ENCODE data around the gene RHBDL3.

The RHBDL3 gene

DNA sequence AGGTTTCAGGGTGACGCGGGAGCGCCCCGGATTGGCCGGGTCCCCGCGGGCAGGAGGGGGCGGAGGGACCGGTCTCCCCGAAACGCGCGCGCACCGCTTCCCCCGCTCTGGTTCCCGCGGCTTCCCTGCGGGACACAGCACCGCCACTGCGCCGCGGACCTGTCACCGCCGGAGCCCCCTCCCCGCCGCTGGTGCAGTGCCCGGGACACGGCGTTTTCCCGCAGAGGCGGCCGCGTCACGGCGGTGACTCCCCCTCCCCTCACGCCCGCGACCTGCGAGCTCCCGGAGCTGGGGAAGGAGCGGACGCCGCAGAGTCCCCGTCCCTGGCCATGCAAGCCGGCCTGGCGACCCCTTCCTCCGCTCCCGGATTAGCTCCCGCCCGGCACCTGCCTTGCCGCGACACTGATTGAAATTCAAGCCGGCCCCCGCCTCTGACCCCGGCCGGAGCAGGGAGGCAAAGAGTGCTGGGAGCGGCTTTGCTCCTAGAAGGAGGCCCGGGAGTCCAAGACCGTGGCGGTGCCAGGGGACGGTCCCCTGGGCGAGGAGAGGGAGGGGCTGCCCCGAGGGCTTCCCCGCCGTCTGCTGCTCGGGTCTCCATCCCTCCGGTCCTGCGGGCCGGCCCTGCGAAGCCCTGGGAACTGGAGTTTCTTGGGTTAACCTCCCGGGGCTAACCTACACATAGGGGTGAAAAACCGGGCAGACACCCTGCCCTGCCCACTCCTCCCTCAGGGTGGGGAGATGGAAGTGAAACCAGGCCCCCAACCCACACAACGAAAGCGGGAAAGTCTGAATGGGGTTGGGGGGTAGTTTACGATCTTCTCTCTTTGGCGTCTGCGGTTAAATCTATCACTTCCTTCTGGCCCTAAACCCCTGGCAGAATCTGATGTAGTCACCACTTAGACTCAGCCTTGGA, 1.0 kb downstream of the RHBDL3 start:
- no peak for DNase-seq (ENCODE audit: low read depth)

DNA sequence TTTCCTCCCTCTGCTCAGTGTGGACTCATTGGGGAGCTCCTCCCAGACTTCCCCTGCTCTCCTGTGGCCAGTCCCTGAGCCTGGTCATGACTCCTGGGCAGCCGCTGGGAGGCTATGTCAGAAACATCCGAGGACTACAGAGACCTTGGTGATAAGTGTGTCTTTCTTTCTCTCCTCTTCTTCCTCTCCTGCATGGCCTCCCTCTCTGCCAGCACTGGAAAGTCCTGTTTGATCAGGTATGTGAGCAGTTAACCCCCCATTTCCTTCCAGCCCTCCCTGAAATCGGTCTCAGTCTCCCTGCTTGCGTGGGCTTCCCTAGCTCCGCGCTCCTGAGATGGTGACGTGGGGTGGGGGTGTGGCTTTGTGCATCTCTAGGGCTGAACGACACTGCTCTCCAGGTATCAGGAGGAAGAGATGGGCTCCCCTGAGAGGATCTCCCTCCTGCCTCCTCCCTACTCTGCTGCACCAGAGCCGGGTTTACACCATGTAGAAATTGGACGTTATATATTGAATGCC, 2.1 kb downstream of the RHBDL3 start:
- no peak for DNase-seq (ENCODE audit: low read depth)

DNA sequence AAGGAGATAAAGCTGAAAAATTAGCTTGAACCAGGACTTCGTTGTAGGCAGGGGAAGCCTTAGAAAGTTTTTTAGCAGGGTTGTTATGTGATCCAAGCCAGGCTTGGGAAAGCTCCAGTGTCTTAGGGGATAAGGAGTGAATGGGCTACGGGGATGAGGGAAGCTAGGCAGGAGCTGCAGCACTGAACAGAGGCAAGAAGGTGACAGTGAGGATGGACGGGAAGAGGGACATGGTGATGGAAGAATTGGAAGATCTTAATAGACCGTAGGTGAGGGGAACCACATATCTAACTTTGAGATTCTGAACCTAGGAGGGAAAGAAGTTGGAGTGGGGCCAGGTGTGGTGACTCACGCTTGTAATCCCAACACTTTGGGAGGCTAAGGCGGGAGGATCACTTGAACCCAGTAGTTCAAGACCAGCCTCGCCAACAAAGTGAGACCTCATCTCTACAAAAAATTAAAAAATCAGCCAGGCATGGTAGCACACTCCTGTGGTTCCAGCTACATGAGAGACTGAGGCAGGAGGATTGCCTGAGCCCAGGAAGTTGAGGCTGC, 3.2 kb downstream of the RHBDL3 start:
- no peak for DNase-seq (ENCODE audit: low read depth)

DNA sequence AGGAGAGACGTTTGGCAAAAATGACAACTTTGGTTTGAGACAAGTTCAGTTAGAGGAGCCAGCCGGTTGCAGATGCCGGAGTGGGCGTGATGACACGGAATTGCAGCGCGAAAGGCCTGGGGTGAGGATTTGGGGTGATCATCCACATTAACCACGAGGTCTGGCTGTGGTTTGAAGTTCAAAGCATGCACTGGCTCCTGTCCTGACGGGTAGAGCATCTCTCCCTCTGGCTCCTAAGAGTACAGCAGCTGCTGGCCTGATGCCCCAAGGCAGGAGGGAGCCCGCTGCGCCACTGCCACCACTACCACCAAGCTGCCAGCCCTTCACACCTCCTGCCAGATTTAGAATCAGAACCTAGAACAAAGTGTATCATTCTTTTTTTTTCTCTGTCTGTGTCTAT, 3.7 kb downstream of the RHBDL3 start:
- no peak for DNase-seq (ENCODE audit: low read depth)

DNA sequence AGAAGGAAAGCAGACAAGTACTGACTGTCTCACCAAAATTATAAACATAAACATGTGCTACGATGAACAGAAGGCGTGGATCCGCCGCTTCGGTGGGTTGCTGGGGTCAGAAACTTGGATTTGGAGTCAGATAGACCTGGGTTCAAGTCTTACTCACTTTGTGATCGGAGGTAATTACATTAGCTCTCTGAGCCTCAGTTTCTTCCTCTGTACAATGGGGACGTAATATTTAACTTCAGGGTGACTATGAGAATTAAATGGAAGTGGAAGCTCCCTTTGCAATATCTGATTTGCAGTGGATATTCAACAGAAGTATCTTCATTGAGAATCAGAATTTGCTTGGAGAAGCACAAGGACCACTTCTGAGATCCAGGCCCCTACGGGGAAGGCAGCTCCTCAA, 6.2 kb downstream of the RHBDL3 start:
- no peak for DNase-seq (ENCODE audit: low read depth)

DNA sequence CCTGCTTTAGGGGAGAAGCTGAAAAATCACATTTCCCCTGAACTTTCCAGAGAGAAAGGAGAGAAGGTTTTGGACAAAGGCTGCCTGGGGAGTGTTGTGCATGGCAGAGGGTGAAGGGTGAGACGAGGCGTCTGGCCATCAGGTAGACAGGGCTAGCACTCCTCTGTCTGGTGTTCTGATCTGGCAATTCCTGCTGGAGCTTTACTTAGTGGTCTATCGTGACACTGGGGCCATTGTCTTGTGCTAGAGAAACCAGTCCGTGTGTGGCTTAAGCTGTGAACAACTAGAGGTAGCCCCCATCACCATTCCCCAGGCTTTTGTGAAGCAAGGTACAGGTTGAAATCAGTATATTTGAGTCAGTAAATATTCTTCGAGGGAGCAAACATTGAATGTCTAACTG, 8.5 kb downstream of the RHBDL3 start:
- DNase-seq (ENCODE audit: low read depth), result no peak

DNA sequence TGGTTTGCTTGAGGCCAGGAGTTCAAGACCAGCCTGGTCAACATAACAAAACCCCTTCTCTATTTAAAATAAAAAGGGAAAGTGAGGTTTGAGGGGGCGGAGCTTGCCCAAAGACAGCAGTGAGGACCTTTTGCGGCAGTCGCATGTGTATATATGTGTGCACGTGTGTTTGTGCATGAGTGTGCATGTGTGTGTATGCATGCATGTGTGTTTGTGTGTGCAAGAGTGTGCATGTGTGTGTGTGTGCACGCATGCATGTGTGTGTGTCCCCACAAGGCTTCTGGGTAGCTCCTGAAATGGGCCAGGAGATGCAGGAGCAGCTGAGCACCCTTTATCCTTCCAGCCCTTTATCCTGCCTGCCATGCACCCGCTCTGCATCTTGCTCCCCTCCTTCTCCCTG, 9.0 kb downstream of the RHBDL3 start:
- DNase-seq (ENCODE audit: low read depth), result no peak

DNA sequence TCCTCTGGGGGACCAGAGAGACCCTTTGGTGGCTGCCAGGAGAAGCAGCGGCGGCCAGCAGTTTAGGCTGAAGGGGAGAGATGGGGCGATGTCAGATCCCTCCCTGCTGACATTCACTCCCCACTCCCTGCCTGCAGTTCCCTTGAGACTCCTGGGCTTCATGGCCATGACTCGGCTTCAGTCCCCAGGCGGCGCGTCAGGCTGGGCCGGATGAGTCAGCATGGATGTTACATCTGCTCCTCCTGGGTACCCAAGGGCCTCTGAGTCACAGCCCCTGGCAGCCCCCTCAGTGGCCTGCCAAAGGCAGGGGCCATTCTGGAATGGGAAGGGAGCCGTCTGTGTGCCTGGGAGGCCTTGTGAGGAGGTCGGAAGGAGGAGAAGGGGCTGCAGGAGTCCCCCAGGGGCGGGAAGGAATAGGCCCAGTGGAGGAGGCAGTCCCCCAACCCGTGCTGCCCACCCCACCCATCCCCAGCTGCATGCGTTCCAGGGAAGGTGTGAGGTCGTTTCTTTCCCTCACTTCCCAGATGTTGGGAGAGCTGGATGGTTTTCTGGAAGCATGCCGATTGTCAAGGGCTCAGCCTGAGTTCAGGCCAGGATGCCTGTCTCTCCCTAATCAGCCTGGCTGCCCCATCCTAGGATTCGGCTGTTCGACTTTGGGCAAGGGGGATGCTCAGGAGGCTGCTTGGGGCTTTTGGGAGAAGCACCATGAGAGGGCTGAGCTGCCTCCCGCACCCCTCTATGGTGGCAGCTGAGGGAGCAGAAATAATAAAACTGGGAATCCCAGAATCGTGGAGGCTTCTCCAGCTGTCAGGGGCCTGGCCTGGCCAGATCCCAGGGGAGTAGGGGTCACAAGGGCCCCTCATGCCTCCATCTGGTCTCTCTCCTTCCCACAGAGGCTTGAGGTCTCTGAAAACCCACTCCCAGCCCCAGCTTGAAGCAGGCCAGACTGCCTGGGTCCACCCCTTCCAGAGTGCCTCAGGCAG, 9.7 kb downstream of the RHBDL3 start:
- no peak for DNase-seq (ENCODE audit: low read depth)

DNA sequence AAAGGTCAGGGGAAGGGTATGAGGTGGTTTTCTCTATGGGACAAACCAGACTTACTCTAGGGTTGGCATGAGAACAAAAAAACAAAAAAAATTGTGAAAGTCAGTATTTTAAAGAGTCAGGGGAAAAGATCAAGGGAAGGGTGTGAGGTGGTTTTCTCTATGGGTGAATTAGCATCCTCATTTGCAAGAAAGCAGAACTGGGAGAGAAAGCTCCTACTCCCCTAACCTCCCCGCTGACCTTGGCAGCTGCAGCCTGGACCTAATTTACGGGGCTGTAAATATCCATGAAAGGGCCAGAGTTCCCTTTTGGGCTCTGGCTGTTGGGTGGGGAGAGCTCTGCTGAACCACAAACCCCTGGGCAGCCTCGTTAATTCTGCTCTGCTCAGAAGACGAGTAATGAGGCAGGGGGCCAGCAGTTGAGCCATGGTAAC, 10.6 kb downstream of the RHBDL3 start:
- DNase-seq (ENCODE audit: low read depth), result no peak

DNA sequence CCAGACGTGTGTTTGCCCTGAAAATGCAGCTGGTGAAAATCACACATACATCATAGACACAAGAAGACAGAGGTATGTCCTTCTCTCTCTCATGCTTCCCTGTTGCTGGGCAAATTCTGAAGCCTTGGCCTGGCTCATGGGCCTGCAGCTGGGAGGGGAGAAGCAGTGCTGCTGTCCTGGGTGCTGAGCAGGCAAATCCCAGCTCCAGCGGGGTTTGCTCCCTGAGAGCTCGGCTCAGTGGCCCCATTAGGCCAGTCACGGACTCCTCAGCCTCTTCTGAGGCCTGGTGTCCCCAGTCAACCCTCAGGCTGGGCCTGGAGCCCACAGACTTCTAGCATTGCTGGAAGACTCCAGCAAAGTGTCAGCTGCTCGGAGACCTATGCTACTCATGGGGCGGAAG, 11.7 kb downstream of the RHBDL3 start:
- no peak for DNase-seq (ENCODE audit: low read depth)

DNA sequence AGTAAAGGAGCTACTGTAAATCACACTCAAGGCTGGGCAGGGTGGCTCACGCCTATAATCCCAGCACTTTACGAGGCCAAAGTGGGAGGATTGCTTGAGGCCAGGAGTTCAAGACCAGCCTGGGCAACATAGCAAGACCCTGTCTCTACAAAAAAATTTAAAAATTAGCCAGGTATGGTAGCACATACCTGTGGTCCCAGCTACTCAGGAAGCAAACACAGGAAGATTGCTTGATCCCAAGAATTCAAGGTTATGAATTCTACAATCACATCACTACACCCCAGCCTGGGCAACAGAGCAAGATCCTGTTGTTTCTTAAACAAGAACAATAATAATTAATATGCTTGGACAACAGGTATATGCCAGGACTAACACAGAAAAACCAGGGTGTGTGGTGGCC, 13.2 kb downstream of the RHBDL3 start:
- no peak for DNase-seq (ENCODE audit: low read depth)

DNA sequence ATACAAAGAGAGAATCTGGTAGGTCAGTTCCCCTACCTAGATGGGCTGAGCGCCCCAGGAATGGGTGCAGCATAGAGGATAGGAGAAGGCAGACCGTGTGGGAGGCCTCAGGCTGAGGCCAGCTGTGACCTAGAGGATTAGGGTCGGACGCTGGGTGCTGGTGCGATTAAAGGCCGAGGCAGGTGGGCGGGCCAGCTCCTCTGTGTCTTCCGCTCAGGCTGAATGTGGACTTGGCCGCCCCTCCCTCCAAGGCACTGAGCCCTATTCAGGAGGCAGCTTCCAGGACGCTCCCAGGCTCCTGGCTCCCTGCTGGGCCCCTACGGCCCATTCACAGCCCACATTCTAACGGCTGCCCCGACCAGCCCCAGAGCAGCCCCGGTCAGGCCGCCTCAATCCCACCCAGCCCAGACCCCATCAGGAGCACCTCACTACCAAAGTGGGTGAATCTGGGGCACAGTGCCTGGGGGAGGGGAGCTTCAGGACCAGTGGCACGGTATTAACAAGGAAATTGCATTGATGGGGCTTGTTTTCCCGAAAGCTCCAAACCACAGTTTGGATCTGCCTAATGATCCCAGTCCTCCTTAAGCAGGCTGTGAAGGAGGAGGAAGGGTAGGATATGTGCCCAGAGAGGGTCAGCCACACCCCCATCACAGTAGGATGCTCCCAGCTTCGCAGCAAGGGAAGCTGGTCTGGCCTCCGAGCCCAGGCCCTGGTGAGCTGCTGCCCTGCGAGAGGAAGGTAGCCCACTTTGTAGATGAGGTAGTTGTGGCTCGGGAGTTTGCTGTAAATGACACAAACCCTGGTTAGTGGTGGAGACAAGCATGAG, 14.5 kb downstream of the RHBDL3 start:
- DNase-seq (ENCODE audit: low read depth), result no peak

DNA sequence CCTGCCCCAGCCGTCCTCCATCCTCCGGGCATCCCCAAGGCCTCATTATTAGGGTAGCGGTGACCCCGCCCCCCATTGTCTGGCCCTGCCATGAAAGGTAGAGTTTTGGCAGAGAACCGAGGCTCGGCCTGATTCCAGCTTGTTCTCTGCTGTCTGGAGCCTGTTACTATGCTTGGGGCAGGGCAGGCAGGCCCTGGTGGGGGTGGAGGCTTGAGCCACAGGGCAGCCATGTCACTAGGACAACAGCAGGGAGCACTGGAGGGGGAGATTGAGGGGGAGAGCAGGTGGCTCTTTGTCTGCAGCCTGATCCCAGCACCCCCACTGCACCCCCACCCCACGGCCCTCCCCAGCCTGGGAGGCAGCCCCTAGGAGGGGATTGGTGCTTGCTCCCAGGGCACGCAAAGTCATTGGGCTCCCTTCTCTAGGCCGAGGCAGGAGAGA, 15.4 kb downstream of the RHBDL3 start:
- no peak for DNase-seq (ENCODE audit: low read depth)

DNA sequence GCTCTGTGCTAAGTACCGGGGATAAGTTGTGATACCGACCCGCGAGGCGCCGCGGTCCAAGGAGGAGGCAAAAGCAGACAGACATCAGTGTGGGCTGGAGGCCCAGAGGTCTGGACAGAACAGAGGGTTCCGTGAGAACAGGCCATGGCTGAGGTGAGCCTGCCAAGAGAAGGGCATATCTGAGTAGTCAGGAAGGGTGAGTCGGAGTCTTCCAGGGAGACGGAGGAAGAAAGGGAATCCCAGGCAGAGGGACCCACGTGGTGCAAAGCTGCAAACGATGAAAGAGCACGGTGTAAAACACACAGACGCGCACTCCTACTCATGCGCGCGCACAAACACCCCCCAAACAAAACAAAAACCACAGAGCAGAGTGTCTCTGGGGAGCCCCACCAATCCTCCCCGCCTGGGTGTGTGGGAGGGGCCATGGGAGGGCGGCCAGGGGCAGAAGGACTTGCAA, 18.1 kb downstream of the RHBDL3 start:
- DNase-seq (ENCODE audit: low read depth), result no peak

DNA sequence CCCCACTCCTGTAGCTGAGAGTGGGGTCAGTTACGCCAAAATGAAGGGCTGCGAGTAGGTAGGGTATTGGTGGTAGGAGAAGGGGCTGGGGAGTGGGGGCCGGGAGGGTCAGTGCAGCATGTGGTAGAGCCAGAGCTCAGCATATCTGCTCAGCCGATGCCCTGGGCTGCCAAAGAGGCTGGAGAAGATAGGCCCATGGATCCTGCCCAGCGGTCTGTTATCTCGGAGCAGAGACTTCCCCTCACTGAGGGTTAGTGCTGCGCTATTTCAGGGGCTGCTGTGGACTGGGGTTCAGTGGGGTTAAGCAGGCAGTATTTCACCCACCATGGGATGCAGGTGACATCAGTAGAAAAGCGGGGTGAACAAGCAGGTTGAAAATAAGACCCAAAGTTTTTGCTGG, 19.7 kb downstream of the RHBDL3 start:
- DNase-seq (ENCODE audit: low read depth), result no peak

DNA sequence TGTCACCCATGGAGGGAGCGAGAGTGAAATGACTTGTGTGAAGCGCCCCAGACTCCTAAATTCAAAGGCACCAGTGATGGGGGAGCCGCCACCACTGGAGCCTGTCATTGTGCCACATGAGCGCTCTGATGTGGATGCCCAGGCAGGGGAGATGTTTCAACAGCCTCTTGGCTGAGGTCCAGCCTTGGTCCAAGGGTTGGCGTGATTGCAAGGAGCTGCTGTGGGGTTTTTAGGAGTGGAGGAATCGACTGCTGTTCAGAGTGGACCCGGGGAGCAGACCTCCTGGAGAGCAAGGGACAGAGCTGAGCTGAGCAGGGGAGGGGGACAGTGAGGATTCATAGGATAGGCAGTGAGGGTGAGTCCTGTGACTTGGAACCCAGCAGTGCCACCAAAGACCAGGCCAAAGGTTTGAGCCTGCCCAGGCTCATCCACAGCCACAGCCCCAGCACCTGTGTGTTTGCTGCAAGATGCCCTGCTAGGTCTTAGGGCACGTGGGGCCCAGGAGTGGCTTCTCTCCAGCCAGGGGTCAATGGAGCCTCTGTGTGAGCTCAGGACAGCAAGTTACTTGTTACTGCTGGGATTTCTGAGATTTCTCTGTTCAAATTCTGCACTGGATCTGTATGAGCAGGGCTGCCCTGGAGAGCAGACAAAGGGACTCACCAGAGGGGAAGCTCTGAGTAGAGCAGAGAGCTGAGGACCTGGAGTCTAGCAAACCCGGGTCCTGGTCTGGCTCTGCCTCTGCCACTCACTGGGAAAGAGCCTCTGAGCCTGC, 20.3 kb downstream of the RHBDL3 start:
- no peak for DNase-seq (ENCODE audit: low read depth)

DNA sequence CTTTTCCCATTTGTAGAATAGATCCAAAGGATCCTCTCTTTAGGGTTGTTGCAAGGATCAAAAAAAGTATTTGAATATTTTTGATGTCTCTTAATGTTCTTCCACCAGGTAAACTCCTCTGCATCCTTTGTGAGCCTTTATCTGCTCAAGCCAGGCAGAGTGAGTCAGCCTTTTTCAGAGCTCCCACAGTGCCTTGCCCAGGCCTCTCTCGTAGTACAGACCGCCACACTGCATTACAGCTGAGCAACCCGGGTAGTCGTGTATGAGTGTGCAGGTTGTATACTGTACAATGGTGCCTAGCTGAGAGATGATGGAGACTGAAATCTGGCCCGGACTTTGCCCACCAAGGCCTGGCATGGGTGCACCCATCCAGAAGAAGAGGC, 20.9 kb downstream of the RHBDL3 start:
- no peak for DNase-seq (ENCODE audit: low read depth)

DNA sequence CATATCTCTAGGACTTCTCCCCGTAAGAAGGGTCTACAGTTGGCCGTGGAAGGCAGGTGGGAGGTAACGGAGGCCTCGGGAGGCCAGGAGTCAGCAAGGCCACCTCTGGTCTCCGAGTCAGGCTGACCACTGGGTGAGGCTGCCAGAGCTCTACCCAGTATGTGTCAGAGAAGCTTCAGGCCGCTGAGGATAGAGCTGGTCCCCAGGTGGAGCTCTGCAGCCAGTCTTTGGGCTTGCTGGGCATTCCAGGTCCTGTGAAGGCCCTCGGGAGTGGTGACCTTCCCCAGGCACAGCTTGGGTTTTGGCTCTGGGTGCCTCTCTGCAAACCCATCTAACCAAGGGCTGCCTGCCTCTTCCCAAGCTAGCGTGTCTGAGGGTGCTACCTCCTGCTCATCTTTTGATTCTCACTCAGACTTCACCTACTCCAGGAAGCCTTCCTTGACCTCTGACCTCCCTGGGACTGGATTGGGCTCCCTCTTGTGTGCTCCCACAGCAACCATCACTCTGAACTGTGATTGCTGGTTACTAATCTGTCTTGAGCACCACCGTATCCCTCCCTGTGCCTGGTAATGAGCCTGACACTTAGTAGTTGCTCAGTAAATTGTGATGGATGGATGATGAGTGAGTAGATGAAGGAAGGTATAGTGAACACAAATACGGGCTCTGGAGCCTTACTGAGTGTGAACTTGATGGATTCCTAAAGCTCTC, 22.3 kb downstream of the RHBDL3 start:
- DNase-seq (ENCODE audit: low read depth), result no peak

DNA sequence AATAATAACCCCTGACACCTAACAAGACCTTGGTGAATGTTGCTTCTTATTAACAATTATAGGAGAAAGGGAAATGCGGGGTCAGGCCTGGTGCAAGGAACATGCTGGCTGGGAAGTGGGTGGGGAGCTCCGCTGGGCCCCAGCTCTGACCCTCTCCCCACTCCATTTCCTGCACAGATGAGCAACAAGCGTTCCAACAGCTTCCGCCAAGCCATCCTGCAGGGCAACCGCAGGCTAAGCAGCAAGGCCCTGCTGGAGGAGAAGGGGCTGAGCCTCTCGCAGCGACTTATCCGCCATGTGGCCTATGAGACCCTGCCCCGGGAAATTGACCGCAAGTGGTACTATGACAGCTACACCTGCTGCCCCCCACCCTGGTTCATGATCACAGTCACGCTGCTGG, 23.0 kb downstream of the RHBDL3 start:
- no peak for DNase-seq (ENCODE audit: low read depth)

All from activated T-cell treated with anti-CD3 and anti-CD28 coated beads for 24 hours (primary cell).